Right atrium auricular region (tissue), 2 donors: ENCODE results near the gene MYD88. TPM values are rescaled to one million over a fixed set of nuclear protein-coding genes. Genes with fewer than 3 reads are reported as not detected.
"Not testable (repeated sequence)": the region's sequence is repeated elsewhere in the genome, so short reads cannot be mapped to it uniquely, and the experiment has no call there.

ENCODE experiments used
- DNase-seq: peaks from one replicate; pipeline ENCODE4 v3.0.0-alpha.2; 2019; ENCODE audit warnings: low spot score
- H3K27ac ChIP-seq, 2 donors: fragments of 200-600 bp; sonication (generic); 1 replicate in 1 of 2; 2 replicates in 1 of 2; pipeline ENCODE4 v1.5.1; 2016 to 2019
- H3K27me3 ChIP-seq, 2 donors: fragments of 200-600 bp; sonication (generic); one replicate each; pipeline versions ENCODE4 v1.5.1 to v1.6.0; 2017 to 2019
- H3K36me3 ChIP-seq: fragments of 200-600 bp; sonication (generic); one replicate; pipeline ENCODE4 v1.5.1; 2016
- H3K4me1 ChIP-seq, 2 donors: fragments of 200-600 bp; sonication (generic); one replicate each; pipeline versions ENCODE4 v1.5.1 to v1.6.0; 2017 to 2019
- H3K4me3 ChIP-seq, 2 donors: fragments of 200-600 bp; sonication (generic); 1 replicate in 1 of 2; 2 replicates in 1 of 2; pipeline ENCODE4 v1.5.1; 2017 to 2019; ENCODE audit warnings: mild to moderate bottlenecking in 1 of 2, moderate library complexity in 1 of 2
- H3K9me3 ChIP-seq, 2 donors: fragments of 200-600 bp; sonication (generic); one replicate each; pipeline ENCODE4 v1.5.1; 2019
- CTCF ChIP-seq, 2 donors: fragments of 200-600 bp; sonication (generic); IDR thresholded peaks; one replicate each; pipeline ENCODE4 v1.5.1; 2019; ENCODE audit warnings: antibody characterized with exemption in 2 of 2
- total RNA-seq, 2 donors: library from RNA; depleted of rRNA; stranded (reverse); fragments of >200 nt; gene quantifications; one replicate each; pipeline ENCODE4 v1.1.0, GENCODE V29; 2016

Gene MYD88
- total RNA-seq, 2 donors from 2014 or later: 7.1 to 14.3 TPM

GRCh38 chr3:38154033-38154494 is 15.6 kb downstream of the MYD88 start:
- DNase-seq: no peak
- no peak for TF ChIP-seq CTCF (IDR thresholded peaks at IDR 0.05)
- H3K4me3 ChIP-seq: no peak overlapping the region
- H3K9me3 ChIP-seq: no peaks in the 10 kb centered on the region
- no peak overlapping the region for H3K27ac ChIP-seq
- no peaks in the 10 kb centered on the region for H3K27me3 ChIP-seq
- H3K36me3 ChIP-seq: no peaks in the 10 kb centered on the region
- H3K4me1 ChIP-seq: no peaks in the 10 kb centered on the region

GRCh38 chr3:38154625-38155255 is 16.3 kb downstream of the MYD88 start:
- no peaks in the 10 kb centered on the region for H3K27me3 ChIP-seq
- no peak overlapping the region for H3K27ac ChIP-seq
- TF ChIP-seq CTCF (IDR thresholded peaks at IDR 0.05): no peak
- no peaks in the 10 kb centered on the region for H3K4me1 ChIP-seq
- no peaks in the 10 kb centered on the region for H3K36me3 ChIP-seq
- no peak overlapping the region for H3K4me3 ChIP-seq
- no peaks in the 10 kb centered on the region for H3K9me3 ChIP-seq
- DNase-seq: no peak

GRCh38 chr3:38155825-38156224 is 17.4 kb downstream of the MYD88 start:
- Histone ChIP-seq H3K27ac (no peak overlapping the region), H3K27me3 (no peaks in the 10 kb centered on the region), H3K4me3 (no peak overlapping the region), H3K4me1 (no peaks in the 10 kb centered on the region), H3K9me3 (no peaks in the 10 kb centered on the region), H3K36me3 (no peaks in the 10 kb centered on the region)
- no peak for TF ChIP-seq CTCF (IDR thresholded peaks at IDR 0.05)
- DNase-seq: no peak

DNA sequence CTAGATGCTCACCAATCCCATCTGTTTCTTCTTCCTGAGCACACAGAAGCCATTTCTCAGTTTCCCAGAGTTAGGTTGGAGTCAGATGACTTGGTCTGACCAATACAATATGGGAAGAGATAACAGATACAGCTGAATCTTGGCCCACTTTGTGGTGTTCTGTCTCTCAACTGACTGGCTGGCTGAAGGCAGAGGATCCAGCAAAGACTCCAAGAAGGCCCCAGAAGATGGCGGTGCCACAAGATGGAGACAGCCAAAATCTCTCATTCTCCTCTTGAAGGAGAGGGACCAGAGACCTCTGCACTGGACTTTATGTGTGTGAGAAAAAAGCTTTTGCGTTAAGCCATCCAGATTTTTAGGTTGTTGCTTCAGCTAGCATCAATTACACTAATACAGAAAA is 18.7 kb downstream of the MYD88 start:
- H3K4me1 ChIP-seq: no peaks in the 10 kb centered on the region
- no peak overlapping the region for H3K4me3 ChIP-seq
- no peak overlapping the region for H3K27ac ChIP-seq
- DNase-seq: no peak
- H3K9me3 ChIP-seq: no peaks in the 10 kb centered on the region
- TF ChIP-seq CTCF (IDR thresholded peaks at IDR 0.05): no peak
- H3K27me3 ChIP-seq: no peaks in the 10 kb centered on the region
- H3K36me3 ChIP-seq: no peaks in the 10 kb centered on the region

DNA sequence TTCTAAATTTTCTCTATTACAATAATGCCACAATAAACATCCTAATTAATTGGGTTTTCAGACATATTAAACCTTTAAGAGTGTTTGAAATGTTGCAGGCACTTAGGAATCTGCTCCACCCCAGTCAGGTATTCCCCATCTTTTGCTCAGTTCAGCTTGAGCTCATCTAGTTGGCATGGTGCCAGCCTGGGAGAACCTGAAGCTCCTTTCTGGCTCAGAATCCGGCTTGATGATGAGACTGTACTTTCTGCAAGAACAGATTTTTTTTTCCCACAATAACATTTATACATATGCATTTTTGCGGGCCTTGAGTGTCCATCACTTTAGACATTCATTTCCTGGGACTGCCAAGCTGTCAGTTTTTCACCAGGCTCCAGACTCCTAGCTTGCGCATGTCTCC is 19.1 kb downstream of the MYD88 start:
- Histone ChIP-seq H3K27ac (no peak overlapping the region), H3K9me3 (no peaks in the 10 kb centered on the region), H3K36me3 (no peaks in the 10 kb centered on the region), H3K4me3 (no peak overlapping the region), H3K27me3 (no peaks in the 10 kb centered on the region), H3K4me1 (no peaks in the 10 kb centered on the region)
- TF ChIP-seq CTCF (IDR thresholded peaks at IDR 0.05): no peak
- no peak for DNase-seq

GRCh38 chr3:38158472-38158871 is 20.0 kb downstream of the MYD88 start:
- H3K9me3 ChIP-seq: no peaks in the 10 kb centered on the region
- no peak overlapping the region for H3K4me3 ChIP-seq
- H3K27me3 ChIP-seq: no peaks in the 10 kb centered on the region
- no peaks in the 10 kb centered on the region for H3K4me1 ChIP-seq
- DNase-seq: no peak
- TF ChIP-seq CTCF (IDR thresholded peaks at IDR 0.05): no peak
- no peak overlapping the region for H3K27ac ChIP-seq
- no peaks in the 10 kb centered on the region for H3K36me3 ChIP-seq

DNA sequence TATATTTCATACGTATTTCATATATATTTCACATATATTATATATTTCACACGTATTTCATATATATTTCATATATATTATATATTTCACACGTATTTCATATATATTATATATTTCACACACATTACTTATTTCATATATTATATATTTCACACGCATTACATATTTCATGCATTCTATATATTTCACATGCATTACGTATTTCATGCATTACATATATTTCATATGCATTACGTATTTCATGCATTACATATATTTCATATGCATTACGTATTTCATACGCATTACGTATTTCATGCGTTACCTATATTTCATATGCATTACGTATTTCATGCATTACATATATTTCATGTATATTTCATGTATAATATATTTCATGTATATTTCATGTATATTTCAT is 22.2 kb downstream of the MYD88 start:
- H3K36me3 ChIP-seq, H3K9me3 ChIP-seq, H3K4me1 ChIP-seq, H3K27ac ChIP-seq, H3K27me3 ChIP-seq, H3K4me3 ChIP-seq, DNase-seq: not testable (repeated sequence)
